Measurements from ENCODE around the gene CATSPERD. TPM values are rescaled to one million over a fixed set of nuclear protein-coding genes. Genes with fewer than 3 reads are reported as not detected.
A peak's percentile ranks its signal among the peaks of the same experiment; 100 is the strongest.

Gene CATSPERD
- total and polyA plus RNA-seq, 9 of the 15 experiments (the other 6 are each of a cell fraction or from before 2014, with no cell fraction given) = not detected

GRCh38 chr19:5690125-5690954 lies 30.1 kb upstream of the CATSPERD start, which contains the start of gene RPL36 (continued):
- TF ChIP-seq TFAP4 (CRISPR knock-in tag; IDR thresholded peaks at IDR 0.05; ENCODE audit: borderline replicate concordance) (peak; percentile 77), ZSCAN29 (IDR thresholded peaks at IDR 0.05) (0 out of 2 replicates have a peak, but pooled peaks have one; percentile 80), CAMTA2 (CRISPR knock-in tag; conservative IDR thresholded peaks at IDR 0.05) (no peak), ZNF133 (CRISPR knock-in tag; IDR thresholded peaks at IDR 0.05) (no peak), ZNF197 (CRISPR knock-in tag; IDR thresholded peaks at IDR 0.05; ENCODE audit: low read depth) (no peak), ZNF780A (CRISPR knock-in tag; IDR thresholded peaks at IDR 0.05) (no peak), IRF1 (CRISPR knock-in tag; IDR thresholded peaks at IDR 0.05; ENCODE audit: borderline replicate concordance) (no peak), POLR2H (tag; IDR thresholded peaks at IDR 0.05; ENCODE audit: low read depth) (peak; percentile 96), SPI1 (IDR thresholded peaks at IDR 0.05; ENCODE audit: borderline replicate concordance, low read depth, low read length) (0 out of 2 replicates have a peak, but pooled peaks have one; percentile 21), SOX6 (IDR thresholded peaks at IDR 0.05) (no peak; the same call in 1 of the 2 replicates), SAFB (IDR thresholded peaks at IDR 0.05; ENCODE audit: borderline replicate concordance, low read depth, low read length) (no peak), MEIS2 (IDR thresholded peaks at IDR 0.05; ENCODE audit: partially characterized antibody) (peak; percentile 99), RUNX1 (IDR thresholded peaks at IDR 0.05; ENCODE audit: low read depth) (no peak), BDP1 (IDR thresholded peaks at IDR 0.05; ENCODE audit: insufficient read depth, insufficient read length) (no peak), ZMIZ1 (IDR thresholded peaks at IDR 0.05; ENCODE audit: low read depth in 2 of 2, low read length in 2 of 2) (peak in 1 of 2 experiments; percentile 15; a peak in 1 of 4 replicates), ZNF12 (CRISPR knock-in tag; IDR thresholded peaks at IDR 0.05) (no peak; the same call in 1 of the 2 replicates), ZNF444 (CRISPR knock-in tag; IDR thresholded peaks at IDR 0.05) (no peak), RBM14 (IDR thresholded peaks at IDR 0.05; ENCODE audit: borderline replicate concordance, insufficient read depth, low read depth, low read length) (no peak), ID3 (CRISPR knock-in tag; IDR thresholded peaks at IDR 0.05) (no peak), ID3 (tag; IDR thresholded peaks at IDR 0.05) (peak; percentile 63), FOXJ3 (CRISPR knock-in tag; IDR thresholded peaks at IDR 0.05) (no peak), HMBOX1 (IDR thresholded peaks at IDR 0.05) (no peak)

All from K562 (cell line).